Measurements from ENCODE around the gene RPL39L. TPM values are rescaled to one million over a fixed set of nuclear protein-coding genes. Genes with fewer than 3 reads are reported as not detected.
A peak's percentile ranks its signal among the peaks of the same experiment; 100 is the strongest.

RPL39L gene
- total RNA-seq, 1 donor: 7.6 TPM

DNA sequence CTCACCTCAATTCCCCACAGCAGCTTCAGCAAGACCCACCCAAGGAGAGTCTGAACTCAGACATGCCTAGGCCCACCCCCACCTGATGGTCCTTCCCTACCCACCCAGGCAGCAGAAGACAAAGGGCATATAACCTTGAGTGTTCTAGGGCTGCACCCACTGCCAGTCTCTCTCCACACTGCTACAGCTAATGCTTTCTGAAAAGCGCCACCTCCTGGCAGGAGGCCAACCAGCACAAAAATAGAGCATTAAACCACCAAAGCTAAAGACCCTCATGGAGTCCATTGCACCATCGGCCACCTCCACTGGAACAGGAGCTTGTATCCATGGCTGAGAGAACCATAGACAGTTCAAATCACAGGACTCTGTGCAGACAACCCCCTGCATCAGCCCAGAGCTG is 11.3 kb upstream of the RPL39L start:
- H3K27ac ChIP-seq (ENCODE audit: low read depth, low read length): no peak overlapping the region
- H3K36me3 ChIP-seq (ENCODE audit: insufficient read depth, low read length): no peaks in the 10 kb centered on the region
- DNase-seq (ENCODE audit: insufficient read length, low spot score, missing footprints): no peak
- H3K4me2 ChIP-seq (ENCODE audit: insufficient read depth, low read length): no peak overlapping the region
- H2AFZ ChIP-seq (ENCODE audit: low read length): no peak overlapping the region
- H3K79me2 ChIP-seq (ENCODE audit: insufficient read depth, low read length): no peaks in the 10 kb centered on the region
- no peak overlapping the region for H3K4me3 ChIP-seq (ENCODE audit: insufficient read depth, low read length)
- TF ChIP-seq, protein P1, sequence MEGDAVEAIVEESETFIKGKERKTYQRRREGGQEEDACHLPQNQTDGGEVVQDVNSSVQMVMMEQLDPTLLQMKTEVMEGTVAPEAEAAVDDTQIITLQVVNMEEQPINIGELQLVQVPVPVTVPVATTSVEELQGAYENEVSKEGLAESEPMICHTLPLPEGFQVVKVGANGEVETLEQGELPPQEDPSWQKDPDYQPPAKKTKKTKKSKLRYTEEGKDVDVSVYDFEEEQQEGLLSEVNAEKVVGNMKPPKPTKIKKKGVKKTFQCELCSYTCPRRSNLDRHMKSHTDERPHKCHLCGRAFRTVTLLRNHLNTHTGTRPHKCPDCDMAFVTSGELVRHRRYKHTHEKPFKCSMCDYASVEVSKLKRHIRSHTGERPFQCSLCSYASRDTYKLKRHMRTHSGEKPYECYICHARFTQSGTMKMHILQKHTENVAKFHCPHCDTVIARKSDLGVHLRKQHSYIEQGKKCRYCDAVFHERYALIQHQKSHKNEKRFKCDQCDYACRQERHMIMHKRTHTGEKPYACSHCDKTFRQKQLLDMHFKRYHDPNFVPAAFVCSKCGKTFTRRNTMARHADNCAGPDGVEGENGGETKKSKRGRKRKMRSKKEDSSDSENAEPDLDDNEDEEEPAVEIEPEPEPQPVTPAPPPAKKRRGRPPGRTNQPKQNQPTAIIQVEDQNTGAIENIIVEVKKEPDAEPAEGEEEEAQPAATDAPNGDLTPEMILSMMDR (IDR thresholded peaks at IDR 0.05; ENCODE audit: extremely low read depth, low read depth, low read length): peak; percentile 11
- no peaks in the 10 kb centered on the region for H3K9me3 ChIP-seq (ENCODE audit: low read depth, low read length)
- no peaks in the 10 kb centered on the region for H4K20me1 ChIP-seq (ENCODE audit: insufficient read depth, low read length)
- peaks cover 3% of the 10 kb centered on the region for H3K27me3 ChIP-seq (ENCODE audit: insufficient read depth, low read length)
- H3K4me1 ChIP-seq (ENCODE audit: insufficient read depth, low read length): no peaks in the 10 kb centered on the region

DNA sequence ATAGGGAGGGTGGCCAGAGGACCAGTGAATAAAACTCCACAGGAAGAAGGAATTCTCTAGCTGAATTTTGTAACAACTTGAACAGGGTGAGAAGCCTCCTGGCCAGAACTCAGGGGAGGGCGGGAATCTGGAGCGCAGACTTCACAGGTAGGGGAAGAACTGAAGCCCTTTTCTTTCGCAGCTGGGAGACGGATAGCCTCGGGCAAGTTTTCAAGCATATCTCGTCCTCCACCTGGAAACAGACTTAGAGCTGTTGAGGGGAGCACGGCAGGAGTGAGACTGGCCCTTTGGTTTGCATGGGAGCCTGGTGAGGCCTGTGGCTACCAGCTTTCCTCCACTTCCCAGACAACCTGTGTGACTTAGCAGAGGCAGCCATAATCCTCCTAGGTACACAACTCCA is 10.9 kb upstream of the RPL39L start:
- no peak overlapping the region for H3K27ac ChIP-seq (ENCODE audit: low read depth, low read length)
- TF ChIP-seq, protein P1 (IDR thresholded peaks at IDR 0.05; ENCODE audit: extremely low read depth, low read depth, low read length): no peak
- H3K27me3 ChIP-seq (ENCODE audit: insufficient read depth, low read length): peaks cover 3% of the 10 kb centered on the region
- no peaks in the 10 kb centered on the region for H3K9me3 ChIP-seq (ENCODE audit: low read depth, low read length)
- H3K36me3 ChIP-seq (ENCODE audit: insufficient read depth, low read length): no peaks in the 10 kb centered on the region
- no peaks in the 10 kb centered on the region for H3K79me2 ChIP-seq (ENCODE audit: insufficient read depth, low read length)
- no peaks in the 10 kb centered on the region for H4K20me1 ChIP-seq (ENCODE audit: insufficient read depth, low read length)
- H2AFZ ChIP-seq (ENCODE audit: low read length): no peak overlapping the region
- no peaks in the 10 kb centered on the region for H3K4me1 ChIP-seq (ENCODE audit: insufficient read depth, low read length)
- H3K4me3 ChIP-seq (ENCODE audit: insufficient read depth, low read length): no peak overlapping the region
- DNase-seq (ENCODE audit: insufficient read length, low spot score, missing footprints): no peak
- H3K4me2 ChIP-seq (ENCODE audit: insufficient read depth, low read length): no peak overlapping the region

DNA sequence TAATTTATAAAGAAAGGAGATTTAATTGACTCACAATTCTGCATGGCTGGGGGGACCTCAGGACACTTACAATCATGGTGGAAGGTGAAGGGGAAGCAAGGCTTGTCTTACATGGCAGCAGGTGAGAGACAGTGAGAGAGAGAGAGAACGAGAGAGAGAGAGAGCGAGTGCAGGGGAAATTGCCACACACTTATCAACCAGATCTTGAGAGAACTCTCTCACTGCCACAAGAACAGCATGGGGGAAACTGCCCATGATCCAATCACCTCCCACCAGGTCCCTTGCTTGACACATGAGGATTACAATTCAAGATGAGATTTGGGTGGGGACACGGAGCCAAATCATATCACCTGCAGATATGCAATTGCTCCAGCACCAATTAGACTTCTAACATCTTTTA is 7.1 kb upstream of the RPL39L start:
- Histone ChIP-seq H3K27ac (ENCODE audit: low read depth, low read length) (no peak overlapping the region), H4K20me1 (ENCODE audit: insufficient read depth, low read length) (no peaks in the 10 kb centered on the region), H3K9me3 (ENCODE audit: low read depth, low read length) (no peaks in the 10 kb centered on the region), H3K4me2 (ENCODE audit: insufficient read depth, low read length) (no peak overlapping the region), H3K4me1 (ENCODE audit: insufficient read depth, low read length) (no peaks in the 10 kb centered on the region), H2AFZ (ENCODE audit: low read length) (no peak overlapping the region), H3K4me3 (ENCODE audit: insufficient read depth, low read length) (no peak overlapping the region), H3K27me3 (ENCODE audit: insufficient read depth, low read length) (peaks cover 3% of the 10 kb centered on the region), H3K79me2 (ENCODE audit: insufficient read depth, low read length) (no peaks in the 10 kb centered on the region), H3K36me3 (ENCODE audit: insufficient read depth, low read length) (no peaks in the 10 kb centered on the region)
- DNase-seq (ENCODE audit: insufficient read length, low spot score, missing footprints): no peak
- TF ChIP-seq, protein P1 (IDR thresholded peaks at IDR 0.05; ENCODE audit: extremely low read depth, low read depth, low read length): no peak

DNA sequence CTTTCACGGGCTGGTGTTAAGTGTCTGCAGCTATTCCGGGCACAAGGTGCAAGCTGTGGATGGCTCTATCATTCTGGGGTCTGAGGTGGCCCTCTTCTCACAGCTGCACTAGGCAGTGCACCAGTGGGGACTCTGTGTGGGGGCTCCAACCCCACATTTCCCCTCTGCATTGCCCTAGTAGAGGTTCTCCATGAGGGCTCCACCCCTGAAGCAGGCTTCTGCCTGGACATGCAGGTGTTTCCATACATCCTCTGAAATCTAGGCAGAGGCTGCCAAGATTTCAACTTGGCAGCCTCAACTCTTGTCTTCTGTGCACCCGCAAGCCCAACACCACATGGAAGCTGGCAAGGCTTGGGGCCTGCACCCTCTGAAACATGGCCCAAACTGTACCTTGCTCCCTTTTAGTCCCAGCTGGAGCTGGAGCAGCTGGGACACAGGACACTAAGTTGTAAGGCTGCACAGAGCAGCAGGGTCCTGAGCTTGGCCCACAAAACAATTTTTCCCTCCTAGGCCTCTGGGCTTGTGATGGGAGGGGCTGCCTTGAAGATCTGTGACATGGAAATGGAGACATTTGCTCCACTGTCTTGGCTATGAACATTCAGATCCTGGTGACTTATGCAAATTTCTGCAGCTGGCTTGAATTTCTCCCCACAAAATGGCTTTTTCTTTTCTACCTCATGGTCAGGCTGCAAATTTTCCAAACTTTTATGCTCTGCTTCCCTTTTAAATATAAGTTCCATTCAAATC is 6.0 kb upstream of the RPL39L start:
- H3K4me3 ChIP-seq (ENCODE audit: insufficient read depth, low read length): no peak overlapping the region
- H3K79me2 ChIP-seq (ENCODE audit: insufficient read depth, low read length): no peaks in the 10 kb centered on the region
- TF ChIP-seq, protein P1 (IDR thresholded peaks at IDR 0.05; ENCODE audit: extremely low read depth, low read depth, low read length): no peak
- H4K20me1 ChIP-seq (ENCODE audit: insufficient read depth, low read length): no peaks in the 10 kb centered on the region
- DNase-seq (ENCODE audit: insufficient read length, low spot score, missing footprints): no peak
- H3K27ac ChIP-seq (ENCODE audit: low read depth, low read length): no peak overlapping the region
- H3K4me1 ChIP-seq (ENCODE audit: insufficient read depth, low read length): no peaks in the 10 kb centered on the region
- H3K36me3 ChIP-seq (ENCODE audit: insufficient read depth, low read length): no peaks in the 10 kb centered on the region
- no peak overlapping the region for H2AFZ ChIP-seq (ENCODE audit: low read length)
- H3K4me2 ChIP-seq (ENCODE audit: insufficient read depth, low read length): no peak overlapping the region
- H3K27me3 ChIP-seq (ENCODE audit: insufficient read depth, low read length): peaks cover 3% of the 10 kb centered on the region
- no peaks in the 10 kb centered on the region for H3K9me3 ChIP-seq (ENCODE audit: low read depth, low read length)

Measured in osteoblast (primary cell).